ENCODE results near the gene PDP2. TPM values are rescaled to one million over a fixed set of nuclear protein-coding genes. Genes with fewer than 3 reads are reported as not detected.

Gene PDP2
- total RNA-seq, 6 experiments from 2014 or later, result 12.8 to 17.7 (median 16.2) TPM

DNA sequence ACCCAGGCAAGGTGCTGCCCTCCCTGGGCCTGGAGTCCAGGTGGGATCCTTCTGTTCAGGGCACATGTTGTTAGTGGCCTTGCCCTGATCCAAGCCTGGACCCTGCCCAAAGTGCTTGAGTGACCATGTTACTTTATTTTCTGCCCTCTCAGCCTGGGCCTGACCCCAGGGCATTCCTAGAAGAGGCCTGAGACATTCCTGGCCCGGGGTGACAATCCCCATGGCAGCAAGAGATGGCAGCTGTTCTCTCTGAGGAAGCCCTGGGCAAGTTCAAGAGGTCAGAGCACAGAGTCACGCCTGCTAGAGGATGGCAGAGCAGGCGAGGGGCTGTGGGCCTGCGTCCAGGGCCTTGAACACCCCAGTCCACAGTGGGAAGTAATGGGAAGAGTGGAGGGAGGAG is 33.4 kb downstream of the PDP2 start:
- DNase-seq, result no peak
- H3K27me3 Mint-ChIP-seq (ENCODE audit: insufficient read depth), result peaks cover 16% of the 10 kb centered on the region
- no peaks in the 10 kb centered on the region for H3K4me1 Mint-ChIP-seq (ENCODE audit: low read depth)
- H3K27ac Mint-ChIP-seq, result no peak overlapping the region
- H3K9me3 Mint-ChIP-seq, result no peaks in the 10 kb centered on the region
- no peak overlapping the region for H3K4me3 Mint-ChIP-seq
- no peaks in the 10 kb centered on the region for H3K36me3 Mint-ChIP-seq (ENCODE audit: low read depth)
- TF ChIP-seq, protein P1, sequence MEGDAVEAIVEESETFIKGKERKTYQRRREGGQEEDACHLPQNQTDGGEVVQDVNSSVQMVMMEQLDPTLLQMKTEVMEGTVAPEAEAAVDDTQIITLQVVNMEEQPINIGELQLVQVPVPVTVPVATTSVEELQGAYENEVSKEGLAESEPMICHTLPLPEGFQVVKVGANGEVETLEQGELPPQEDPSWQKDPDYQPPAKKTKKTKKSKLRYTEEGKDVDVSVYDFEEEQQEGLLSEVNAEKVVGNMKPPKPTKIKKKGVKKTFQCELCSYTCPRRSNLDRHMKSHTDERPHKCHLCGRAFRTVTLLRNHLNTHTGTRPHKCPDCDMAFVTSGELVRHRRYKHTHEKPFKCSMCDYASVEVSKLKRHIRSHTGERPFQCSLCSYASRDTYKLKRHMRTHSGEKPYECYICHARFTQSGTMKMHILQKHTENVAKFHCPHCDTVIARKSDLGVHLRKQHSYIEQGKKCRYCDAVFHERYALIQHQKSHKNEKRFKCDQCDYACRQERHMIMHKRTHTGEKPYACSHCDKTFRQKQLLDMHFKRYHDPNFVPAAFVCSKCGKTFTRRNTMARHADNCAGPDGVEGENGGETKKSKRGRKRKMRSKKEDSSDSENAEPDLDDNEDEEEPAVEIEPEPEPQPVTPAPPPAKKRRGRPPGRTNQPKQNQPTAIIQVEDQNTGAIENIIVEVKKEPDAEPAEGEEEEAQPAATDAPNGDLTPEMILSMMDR (IDR thresholded peaks at IDR 0.05), result no peak

DNA sequence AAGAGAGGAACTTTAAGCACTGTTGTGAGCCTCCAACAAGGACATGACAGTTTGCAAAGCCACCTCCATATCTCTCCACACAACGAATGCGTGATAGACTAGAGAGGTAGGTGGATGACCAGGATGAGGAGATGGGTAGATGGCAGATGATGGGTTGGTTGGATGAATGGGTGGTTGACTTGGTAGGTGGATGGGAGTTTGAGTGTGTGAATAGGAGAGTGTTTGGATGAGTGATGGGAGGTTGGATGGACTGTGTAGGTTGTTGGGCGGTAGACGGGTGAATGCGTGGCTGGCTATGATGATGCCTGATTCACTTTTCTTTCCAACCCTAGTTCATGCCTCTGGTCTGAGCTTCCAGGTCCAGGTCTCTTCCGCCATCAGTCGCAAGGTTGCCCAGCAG is 34.2 kb downstream of the PDP2 start:
- Mint-ChIP-seq H3K9me3 (no peaks in the 10 kb centered on the region), H3K4me3 (no peak overlapping the region), H3K36me3 (ENCODE audit: low read depth) (no peaks in the 10 kb centered on the region), H3K27ac (no peak overlapping the region), H3K4me1 (ENCODE audit: low read depth) (no peaks in the 10 kb centered on the region), H3K27me3 (ENCODE audit: insufficient read depth) (peaks cover 16% of the 10 kb centered on the region)
- DNase-seq, result no peak
- TF ChIP-seq, protein P1 (IDR thresholded peaks at IDR 0.05), result no peak

DNA sequence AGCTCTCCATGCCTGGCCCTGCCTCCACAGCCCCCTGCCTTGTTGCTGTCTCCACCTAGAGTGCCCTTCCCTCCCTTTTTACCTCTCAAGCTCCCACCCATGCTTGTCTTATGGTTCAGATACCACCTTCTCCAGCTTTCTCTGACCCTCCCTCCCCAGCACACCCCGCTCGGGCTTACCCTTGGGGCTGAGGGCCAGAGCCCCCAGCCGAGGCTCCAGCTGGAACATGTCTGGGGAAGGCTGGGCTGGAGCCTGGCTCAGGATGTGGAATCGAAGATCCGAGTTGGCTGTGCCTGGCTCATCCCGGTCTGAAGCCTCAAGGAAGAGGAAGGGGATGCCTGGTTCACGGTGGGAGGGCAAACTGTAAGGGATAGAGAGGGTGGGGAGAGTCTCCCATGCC is 34.7 kb downstream of the PDP2 start:
- TF ChIP-seq, protein P1 (IDR thresholded peaks at IDR 0.05), result no peak
- Mint-ChIP-seq H3K36me3 (ENCODE audit: low read depth) (no peaks in the 10 kb centered on the region), H3K9me3 (no peaks in the 10 kb centered on the region), H3K4me1 (ENCODE audit: low read depth) (no peaks in the 10 kb centered on the region), H3K27me3 (ENCODE audit: insufficient read depth) (peaks cover 19% of the 10 kb centered on the region), H3K27ac (no peak overlapping the region), H3K4me3 (no peak overlapping the region)
- no peak for DNase-seq

DNA sequence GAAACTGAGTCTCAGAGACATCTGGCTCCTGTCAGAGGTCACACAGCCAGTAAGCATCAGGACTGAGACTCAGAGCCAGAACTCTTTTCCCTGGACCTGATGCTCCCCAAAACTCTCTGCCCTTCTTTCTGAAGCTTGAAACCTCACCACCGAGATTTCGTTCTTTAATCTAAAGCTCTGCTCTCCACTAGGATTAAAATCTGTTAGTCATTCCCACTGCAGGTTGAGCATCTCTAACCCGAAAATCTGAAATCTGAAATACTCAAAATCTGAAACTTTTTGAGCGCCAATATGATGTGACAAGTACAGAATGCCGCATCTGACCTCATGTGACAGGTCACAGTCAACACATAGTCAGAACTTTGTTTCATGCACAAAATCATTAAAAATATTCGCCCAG is 36.2 kb downstream of the PDP2 start:
- Mint-ChIP-seq H3K9me3 (no peaks in the 10 kb centered on the region), H3K4me1 (ENCODE audit: low read depth) (no peaks in the 10 kb centered on the region), H3K27me3 (ENCODE audit: insufficient read depth) (peaks cover 24% of the 10 kb centered on the region), H3K36me3 (ENCODE audit: low read depth) (no peaks in the 10 kb centered on the region), H3K4me3 (no peak overlapping the region), H3K27ac (no peak overlapping the region)
- TF ChIP-seq, protein P1 (IDR thresholded peaks at IDR 0.05), result no peak
- DNase-seq, result no peak

DNA sequence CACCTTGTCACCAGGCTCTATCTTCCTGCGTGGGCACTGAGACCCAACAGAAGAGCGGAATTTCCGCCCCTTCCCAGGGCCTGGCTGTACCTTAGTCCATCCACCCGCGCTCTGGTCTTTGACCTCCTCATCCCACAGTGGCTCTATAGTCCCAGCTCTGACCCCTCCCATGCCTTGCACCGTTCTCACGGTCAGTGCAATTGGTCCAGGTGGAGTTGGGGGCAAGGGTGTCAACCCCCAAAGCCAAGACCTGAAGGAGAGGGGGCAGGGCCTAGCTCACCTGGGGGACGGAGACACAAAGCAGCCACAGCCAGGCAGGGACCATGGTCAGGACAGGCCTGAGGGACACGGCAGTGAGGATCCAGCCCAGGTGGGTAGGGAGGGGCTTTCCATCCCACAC is 37.4 kb downstream of the PDP2 start:
- Mint-ChIP-seq H3K27me3 (ENCODE audit: insufficient read depth) (peaks cover 24% of the 10 kb centered on the region), H3K36me3 (ENCODE audit: low read depth) (no peaks in the 10 kb centered on the region), H3K4me3 (no peak overlapping the region), H3K4me1 (ENCODE audit: low read depth) (no peaks in the 10 kb centered on the region), H3K9me3 (no peaks in the 10 kb centered on the region), H3K27ac (no peak overlapping the region)
- DNase-seq, result no peak
- TF ChIP-seq, protein P1 (IDR thresholded peaks at IDR 0.05), result no peak

DNA sequence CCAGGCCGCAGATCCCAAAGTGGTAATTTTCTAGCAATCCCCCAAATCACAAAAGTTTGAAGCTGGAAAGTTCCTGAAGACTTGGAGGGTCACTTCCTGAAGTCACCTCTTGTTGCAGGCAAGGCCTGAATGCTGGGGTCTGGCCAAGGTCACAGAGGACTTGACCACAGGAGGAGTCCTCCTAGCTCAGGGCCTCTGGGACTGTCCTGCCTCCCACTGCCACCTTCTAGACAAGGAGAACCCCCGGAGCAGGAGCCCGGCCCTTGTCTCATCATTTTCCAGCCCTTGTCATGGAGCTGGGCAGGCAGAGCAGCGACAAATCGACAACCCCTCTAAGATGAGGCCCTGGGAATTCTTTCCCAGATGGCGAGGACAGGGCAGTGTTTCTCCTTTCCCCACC is 38.0 kb downstream of the PDP2 start:
- no peak for DNase-seq
- TF ChIP-seq, protein P1 (IDR thresholded peaks at IDR 0.05), result no peak
- no peak overlapping the region for H3K27ac Mint-ChIP-seq
- H3K27me3 Mint-ChIP-seq (ENCODE audit: insufficient read depth), result peaks cover 24% of the 10 kb centered on the region
- H3K4me1 Mint-ChIP-seq (ENCODE audit: low read depth), result no peaks in the 10 kb centered on the region
- H3K36me3 Mint-ChIP-seq (ENCODE audit: low read depth), result no peaks in the 10 kb centered on the region
- no peak overlapping the region for H3K4me3 Mint-ChIP-seq
- H3K9me3 Mint-ChIP-seq, result no peaks in the 10 kb centered on the region

Measured in HFFc6 (cell line).